Transverse colon (tissue), 4 donors: Measurements from ENCODE around the gene ADGRA3. TPM values are rescaled to one million over a fixed set of nuclear protein-coding genes. Genes with fewer than 3 reads are reported as not detected.

Source experiments
- DNase-seq: peaks from one replicate; pipeline ENCODE4 v3.0.0-alpha.2; 2019
- H3K27ac ChIP-seq, 4 donors: fragments of 200-600 bp; sonication (generic); 2 replicates each; pipeline ENCODE4 v1.5.1; 2016 to 2018; ENCODE audit warnings: inconsistent platforms in 4 of 4
- H3K27me3 ChIP-seq: fragments of 200-600 bp; sonication (generic); 2 replicates; pipeline ENCODE4 v1.5.1; 2017; ENCODE audit warnings: inconsistent platforms
- H3K36me3 ChIP-seq, 4 donors: fragments of 200-600 bp; sonication (generic); 2 replicates each; pipeline ENCODE4 v1.5.1; 2017 to 2019; ENCODE audit warnings: inconsistent platforms in 4 of 4
- H3K4me1 ChIP-seq, 4 donors: fragments of 200-600 bp; sonication (generic); 2 replicates each; pipeline ENCODE4 v1.5.1; 2017 to 2020; ENCODE audit warnings: inconsistent platforms in 4 of 4
- H3K4me3 ChIP-seq, 4 donors: fragments of 200-600 bp; sonication (generic); 1 replicate in 1 of 4; 2 replicates in 3 of 4; pipeline versions ENCODE4 v1.5.1 to v1.6.1; 2017 to 2019; ENCODE audit warnings: inconsistent platforms in 4 of 4
- H3K9me3 ChIP-seq, 2 donors: fragments of 200-600 bp; sonication (generic); 2 replicates each; pipeline ENCODE4 v1.5.1; 2017 to 2019; ENCODE audit warnings: inconsistent platforms in 2 of 2
- CTCF ChIP-seq, 5 experiments: fragments of 200-600 bp in 3 of 5; fragments of 450-650 bp in 2 of 5; sonication (generic) in 3 of 5; IDR thresholded peaks; 1 replicate in 2 of 5; 2 replicates in 3 of 5; pipeline ENCODE4 v1.5.1; 2016 to 2017; ENCODE audit warnings: antibody characterized with exemption in 5 of 5, inconsistent platforms in 3 of 5, mild to moderate bottlenecking in 2 of 5, moderate library complexity in 1 of 5
- EP300 ChIP-seq: sonication (generic); formaldehyde crosslinking; IDR thresholded peaks from one replicate; pipeline ENCODE4 v1.6.1; 2017; ENCODE audit warnings: antibody characterized with exemption, low read depth
- POLR2A ChIP-seq: fragments of 450-650 bp; IDR thresholded peaks from one replicate; pipeline ENCODE4 v1.6.1; 2016; ENCODE audit warnings: antibody characterized with exemption, mild to moderate bottlenecking, moderate library complexity
- POLR2AphosphoS5 ChIP-seq, 3 donors: sonication (generic); formaldehyde crosslinking; IDR thresholded peaks; one replicate each; pipeline ENCODE4 v1.6.1; 2016; ENCODE audit warnings: antibody characterized with exemption in 3 of 3
- WGBS, 2 donors: methylation state at CpG; one replicate each; pipeline ENCODE4 v1.1.5; 2018; ENCODE audit warnings: low coverage in 1 of 2; 5-methylcytosine and 5-hydroxymethylcytosine counted together
- in situ Hi-C, 4 donors: fragments of 200-750 bp; cut with MboI; loops; one replicate each; pipeline versions ENCODE4 v1.15.0 to v1.15.1; 2017; ENCODE audit warnings: low sequenced_read_pairs in 3 of 4, low pct_ligation_motif_present in 1 of 4, low pct_unique_long_range_greater_than_20kb in 1 of 4
- intact Hi-C: fragments of 100-400 bp; cut with DNase I; formaldehyde crosslinking; loops from one replicate; pipeline ENCODE4 v1.15.1; 2023; ENCODE audit warnings: low total_unique reads
- total RNA-seq, 4 donors: library from RNA; depleted of rRNA; stranded (reverse); fragments of >200 nt; gene quantifications; one replicate each; pipeline ENCODE4 v1.1.0, GENCODE V29; 2016

ADGRA3 gene
- total RNA-seq, 4 donors from 2014 or later = 76.7 to 126 (median 91.1) TPM

GRCh38 chr4:22339491-22339890, 176.4 kb downstream of the ADGRA3 start:
- no peaks in the 10 kb centered on the region for H3K36me3 ChIP-seq
- H3K4me3 ChIP-seq = no peak overlapping the region
- no peaks in the 10 kb centered on the region for H3K4me1 ChIP-seq
- no peaks in the 10 kb centered on the region for H3K9me3 ChIP-seq
- TF ChIP-seq EP300 (no peak), POLR2A (no peak), CTCF (IDR thresholded peaks at IDR 0.05) (no peak), POLR2AphosphoS5 (IDR thresholded peaks at IDR 0.05) (no peak)
- no peak overlapping the region for H3K27ac ChIP-seq
- H3K27me3 ChIP-seq = no peaks in the 10 kb centered on the region
- intact Hi-C loops (no loop called here), in situ Hi-C loops (no loop called here)
- DNase-seq = no peak
- 62 to 81% methylated on average over 5 of the region's 5 CpGs for WGBS, 2 donors

GRCh38 chr4:22338796-22339195, 177.1 kb downstream of the ADGRA3 start:
- Histone ChIP-seq H3K9me3 (no peaks in the 10 kb centered on the region), H3K27me3 (no peaks in the 10 kb centered on the region), H3K36me3 (no peaks in the 10 kb centered on the region), H3K4me1 (no peaks in the 10 kb centered on the region), H3K27ac (no peak overlapping the region), H3K4me3 (no peak overlapping the region)
- in situ Hi-C loops = no loop called here
- TF ChIP-seq CTCF (IDR thresholded peaks at IDR 0.05) = no peak
- no peak for TF ChIP-seq POLR2A
- TF ChIP-seq POLR2AphosphoS5 (IDR thresholded peaks at IDR 0.05) = no peak
- TF ChIP-seq EP300 = no peak
- no peak for DNase-seq
- intact Hi-C loops = no loop called here
- 86 to 87% methylated on average over 2 of the region's 2 CpGs for WGBS, 2 donors

Other genes with a start within 250 kb of the ADGRA3 start
- gene GBA3, start 176.9 kb upstream of the ADGRA3 start, total RNA-seq = 10 to 100 TPM in 3 of 4 donors, 1 to 10 TPM in 1; 2.8 to 66.1 (median 24.7) TPM